Osteoblast (primary cell): ENCODE results near the gene ABCB8. TPM values are rescaled to one million over a fixed set of nuclear protein-coding genes. Genes with fewer than 3 reads are reported as not detected.
A peak's percentile ranks its signal among the peaks of the same experiment; 100 is the strongest.

Experiments used
- DNase-seq: peaks from one replicate; pipeline ENCODE4 v3.0.0; 2011; ENCODE audit warnings: low spot score, mixed read lengths; ENCODE audit not compliant: insufficient read length; ENCODE audit errors: missing footprints
- H2AFZ ChIP-seq: 2 replicates; pipeline ENCODE4 v1.6.0; 2011; ENCODE audit warnings: mild to moderate bottlenecking, low read length
- H3K27ac ChIP-seq: 2 replicates; pipeline ENCODE4 v1.5.1; 2011; ENCODE audit warnings: mild to moderate bottlenecking, low read depth, low read length, moderate library complexity
- H3K27me3 ChIP-seq: 2 replicates; pipeline ENCODE4 v1.6.0; 2012; ENCODE audit warnings: mild to moderate bottlenecking, control low read depth, inconsistent platforms, low read length, moderate library complexity; ENCODE audit not compliant: insufficient read depth
- H3K36me3 ChIP-seq: 2 replicates; pipeline ENCODE4 v1.5.1; 2011; ENCODE audit warnings: mild to moderate bottlenecking, low read length, control low read depth, moderate library complexity; ENCODE audit not compliant: insufficient read depth
- H3K4me1 ChIP-seq: 2 replicates; pipeline ENCODE4 v1.5.1; 2011; ENCODE audit warnings: mild to moderate bottlenecking, low read length, control low read depth, moderate library complexity; ENCODE audit not compliant: insufficient read depth
- H3K4me2 ChIP-seq: 2 replicates; pipeline ENCODE4 v1.6.0; 2011; ENCODE audit warnings: mild to moderate bottlenecking, low read length; ENCODE audit not compliant: insufficient read depth
- H3K4me3 ChIP-seq: fragments of 200-600 bp; sonication (generic); 3 replicates; pipeline ENCODE4 v1.5.1; 2012; ENCODE audit warnings: mild to moderate bottlenecking, low read length, inconsistent platforms; ENCODE audit not compliant: insufficient read depth
- H3K79me2 ChIP-seq: 2 replicates; pipeline ENCODE4 v1.6.0; 2012; ENCODE audit warnings: mild to moderate bottlenecking, low read length, control low read depth, inconsistent platforms; ENCODE audit not compliant: insufficient read depth
- H3K9me3 ChIP-seq: 2 replicates; pipeline ENCODE4 v1.5.1; 2011; ENCODE audit warnings: low read depth, low read length, control low read depth
- H4K20me1 ChIP-seq: 2 replicates; pipeline ENCODE4 v1.6.0; 2012; ENCODE audit warnings: mild to moderate bottlenecking, low read length, control low read depth; ENCODE audit not compliant: insufficient read depth
- total RNA-seq: library from RNA; depleted of rRNA; stranded (reverse); fragments of >200 nt; gene quantifications from 2 replicates; pipeline ENCODE4 v1.2.3, GENCODE V29; 2012
- TF ChIP-seq, protein P1 (sequence below): IDR thresholded peaks from 2 replicates; pipeline ENCODE4 v1.5.1; 2011; ENCODE audit warnings: mild to moderate bottlenecking, low read depth, low read length, moderate library complexity; ENCODE audit errors: extremely low read depth

The ABCB8 gene
- 32.6 and 35.1 TPM in 2 replicates for total RNA-seq

DNA sequence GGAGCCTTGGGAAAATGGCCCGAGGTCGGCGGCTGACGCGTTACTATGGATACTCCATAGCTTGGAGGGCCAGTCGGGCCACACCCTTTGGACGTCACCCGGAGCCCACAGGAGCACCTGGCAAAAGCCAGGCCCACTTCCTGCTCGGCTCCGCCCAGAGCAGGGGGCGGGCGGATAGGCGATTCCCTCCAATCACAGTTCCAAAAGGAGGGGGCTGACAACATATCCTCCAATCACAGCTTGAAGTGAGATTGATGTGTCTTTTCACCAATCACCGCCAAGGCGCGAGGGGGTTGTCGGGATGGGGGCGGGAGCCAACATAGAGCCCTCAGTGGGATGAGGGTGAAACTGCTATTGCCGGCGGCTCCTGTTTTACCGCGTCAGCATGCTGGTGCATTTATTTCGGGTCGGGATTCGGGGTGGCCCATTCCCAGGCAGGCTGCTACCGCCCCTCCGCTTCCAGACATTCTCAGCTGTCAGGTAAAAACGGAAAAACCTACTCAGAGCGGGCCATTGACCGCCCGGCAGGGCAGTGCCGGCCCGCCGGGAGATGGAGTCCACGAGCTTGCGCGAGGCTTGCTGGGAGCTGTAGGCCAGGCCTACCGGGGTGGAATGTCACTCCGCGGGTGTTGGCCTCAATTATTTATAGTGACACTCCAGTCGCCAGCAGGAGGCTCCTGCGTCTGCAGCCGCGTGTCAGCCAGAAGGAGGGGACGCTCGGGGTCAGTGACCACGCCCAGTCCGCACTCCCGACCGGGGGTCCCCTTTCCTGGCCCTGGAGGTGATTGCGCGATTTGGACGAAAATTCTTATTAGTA, at the start of gene ABCB8:
Gene ABCB8, plus strand, starts transcription at position 320 of the 817 bp plus-strand sequence. Its CDS starts 66 bp downstream, at position 386.
- H3K79me2 ChIP-seq: peaks cover 14% of the 10 kb centered on the region
- no peaks in the 10 kb centered on the region for H3K9me3 ChIP-seq
- H3K27ac ChIP-seq: peak within 1 kb of the TSS; percentile 70
- TF ChIP-seq, protein P1, sequence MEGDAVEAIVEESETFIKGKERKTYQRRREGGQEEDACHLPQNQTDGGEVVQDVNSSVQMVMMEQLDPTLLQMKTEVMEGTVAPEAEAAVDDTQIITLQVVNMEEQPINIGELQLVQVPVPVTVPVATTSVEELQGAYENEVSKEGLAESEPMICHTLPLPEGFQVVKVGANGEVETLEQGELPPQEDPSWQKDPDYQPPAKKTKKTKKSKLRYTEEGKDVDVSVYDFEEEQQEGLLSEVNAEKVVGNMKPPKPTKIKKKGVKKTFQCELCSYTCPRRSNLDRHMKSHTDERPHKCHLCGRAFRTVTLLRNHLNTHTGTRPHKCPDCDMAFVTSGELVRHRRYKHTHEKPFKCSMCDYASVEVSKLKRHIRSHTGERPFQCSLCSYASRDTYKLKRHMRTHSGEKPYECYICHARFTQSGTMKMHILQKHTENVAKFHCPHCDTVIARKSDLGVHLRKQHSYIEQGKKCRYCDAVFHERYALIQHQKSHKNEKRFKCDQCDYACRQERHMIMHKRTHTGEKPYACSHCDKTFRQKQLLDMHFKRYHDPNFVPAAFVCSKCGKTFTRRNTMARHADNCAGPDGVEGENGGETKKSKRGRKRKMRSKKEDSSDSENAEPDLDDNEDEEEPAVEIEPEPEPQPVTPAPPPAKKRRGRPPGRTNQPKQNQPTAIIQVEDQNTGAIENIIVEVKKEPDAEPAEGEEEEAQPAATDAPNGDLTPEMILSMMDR: peak; percentile 39
- peak within 1 kb of the TSS; percentile 92 for H2AFZ ChIP-seq
- peaks cover 11% of the 10 kb centered on the region for H3K27me3 ChIP-seq
- H3K36me3 ChIP-seq: no peaks in the 10 kb centered on the region
- no peaks in the 10 kb centered on the region for H4K20me1 ChIP-seq
- peak within 1 kb of the TSS; percentile 95 for H3K4me2 ChIP-seq
- peak within 1 kb of the TSS; percentile 90 for H3K4me3 ChIP-seq
- DNase-seq: peak; percentile 100
- peaks cover 8% of the 10 kb centered on the region for H3K4me1 ChIP-seq

DNA sequence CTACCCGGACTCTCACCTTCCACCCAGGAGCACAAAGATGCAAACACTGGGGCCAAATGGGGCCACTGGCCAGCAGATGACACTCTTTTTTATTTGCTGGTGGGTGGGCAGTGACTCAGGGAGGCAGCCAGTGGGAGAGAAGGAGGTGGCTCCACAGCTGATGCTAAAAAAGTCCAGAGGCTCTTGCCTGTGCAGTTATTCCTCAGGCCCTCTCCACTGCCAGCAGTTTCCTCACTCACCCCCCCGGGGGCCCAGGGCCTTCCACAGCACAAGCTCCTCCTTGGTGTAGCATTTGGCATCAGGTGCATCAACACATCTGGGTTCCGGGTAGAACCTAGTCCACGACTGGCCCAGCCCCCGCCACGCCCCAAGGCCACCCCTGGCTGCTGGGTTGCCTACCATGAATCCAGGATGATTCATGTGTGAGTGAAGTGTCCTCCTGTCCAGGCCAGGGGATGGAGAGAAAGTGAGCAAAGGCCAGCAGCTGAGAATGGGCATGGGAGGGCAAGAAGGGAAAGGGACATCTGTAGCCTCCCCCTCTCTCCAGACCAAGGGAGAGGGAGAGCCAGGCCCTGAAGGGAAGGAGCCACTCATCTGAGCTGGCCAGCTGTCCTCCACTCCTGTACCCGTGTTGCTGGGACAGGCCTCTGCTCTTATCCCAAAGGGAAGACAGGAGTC, 48.4 kb upstream of the ABCB8 start:
- Histone ChIP-seq H3K36me3 (no peaks in the 10 kb centered on the region), H3K9me3 (no peaks in the 10 kb centered on the region), H3K4me2 (no peak overlapping the region), H3K4me3 (no peak overlapping the region), H3K79me2 (no peaks in the 10 kb centered on the region), H3K27me3 (peaks cover 47% of the 10 kb centered on the region), H2AFZ (no peak overlapping the region), H4K20me1 (peaks cover 2% of the 10 kb centered on the region), H3K4me1 (no peaks in the 10 kb centered on the region), H3K27ac (no peak overlapping the region)
- TF ChIP-seq, protein P1: no peak
- no peak for DNase-seq

DNA sequence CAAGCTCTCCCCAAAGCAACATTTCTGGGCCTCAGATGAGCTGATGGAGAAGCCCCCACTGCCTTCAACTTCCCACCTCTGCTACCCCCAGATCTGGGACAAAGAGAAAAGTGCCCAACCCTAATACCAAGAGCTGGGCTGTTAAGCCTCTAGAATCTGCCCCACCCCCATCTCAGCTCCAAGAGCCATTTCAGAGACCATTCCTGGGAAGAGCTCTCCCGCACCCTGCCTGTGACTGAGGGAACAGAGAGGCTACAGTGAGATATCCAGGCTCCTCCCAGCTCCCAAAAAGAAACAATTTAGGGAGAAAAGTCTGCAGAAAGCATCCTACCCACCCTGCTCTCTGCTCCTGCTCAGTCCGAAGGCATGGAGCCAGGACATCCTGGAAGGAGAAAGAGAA, 47.6 kb upstream of the ABCB8 start:
- no peaks in the 10 kb centered on the region for H3K79me2 ChIP-seq
- H3K9me3 ChIP-seq: no peaks in the 10 kb centered on the region
- H3K27ac ChIP-seq: no peak overlapping the region
- DNase-seq: no peak
- H3K27me3 ChIP-seq: peaks cover 43% of the 10 kb centered on the region
- no peak overlapping the region for H3K4me3 ChIP-seq
- no peak overlapping the region for H3K4me2 ChIP-seq
- TF ChIP-seq, protein P1: no peak
- H3K36me3 ChIP-seq: no peaks in the 10 kb centered on the region
- no peak overlapping the region for H2AFZ ChIP-seq
- peaks cover 2% of the 10 kb centered on the region for H4K20me1 ChIP-seq
- H3K4me1 ChIP-seq: no peaks in the 10 kb centered on the region

DNA sequence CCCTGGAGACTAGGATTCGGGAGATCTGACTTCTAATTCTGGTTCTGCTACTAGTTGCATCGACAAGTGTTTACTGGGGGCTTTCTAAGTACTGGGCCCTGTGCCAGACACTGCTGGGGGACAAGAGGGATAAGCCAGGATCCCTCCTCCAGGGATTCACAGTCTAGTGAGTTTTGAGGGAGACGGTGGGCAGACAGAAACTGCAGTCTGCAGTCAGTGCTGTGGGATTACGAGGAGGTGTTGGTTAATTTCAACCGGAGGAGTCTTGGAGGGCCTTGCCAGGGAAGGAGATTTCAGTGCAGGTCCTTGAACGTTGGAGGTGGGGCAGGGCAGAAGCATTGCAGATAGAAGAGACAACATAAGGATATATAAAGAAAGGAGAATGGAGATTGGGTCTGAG, 46.6 kb upstream of the ABCB8 start:
- H3K4me1 ChIP-seq: no peaks in the 10 kb centered on the region
- H3K4me2 ChIP-seq: no peak overlapping the region
- H3K36me3 ChIP-seq: no peaks in the 10 kb centered on the region
- no peak for DNase-seq
- H3K9me3 ChIP-seq: no peaks in the 10 kb centered on the region
- H3K27me3 ChIP-seq: peaks cover 34% of the 10 kb centered on the region
- H2AFZ ChIP-seq: no peak overlapping the region
- H3K79me2 ChIP-seq: no peaks in the 10 kb centered on the region
- H3K4me3 ChIP-seq: no peak overlapping the region
- peaks cover 2% of the 10 kb centered on the region for H4K20me1 ChIP-seq
- H3K27ac ChIP-seq: no peak overlapping the region
- TF ChIP-seq, protein P1: no peak
